B cell (primary cell): ENCODE results near the gene PDLIM5. TPM values are rescaled to one million over a fixed set of nuclear protein-coding genes. Genes with fewer than 3 reads are reported as not detected.

Experiments used
- ATAC-seq: fragments of 200-7000 bp; cut with Tn5 transposase; one replicate; pipeline ENCODE4 v1.10.0; 2021; ENCODE audit warnings: low read depth, mild to moderate bottlenecking, moderate number of reproducible peaks, moderate library complexity
- CTCF ChIA-PET: fragments of 350-600 bp; sonication (Branson Sonifier 250); formaldehyde crosslinking; loops from one replicate; lab custom pipeline; 2021; ENCODE audit warnings: antibody characterized with exemption, inconsistent platforms; lab: Charles Lee
- POLR2A ChIA-PET: fragments of 350-600 bp; sonication (Branson Sonifier 250); formaldehyde crosslinking; loops from one replicate; lab custom pipeline; 2021; ENCODE audit warnings: antibody characterized with exemption; lab: Charles Lee
- DNase-seq: peaks from one replicate; pipeline ENCODE4 v3.0.0; 2013
- H2AFZ ChIP-seq: 2 replicates; pipeline ENCODE4 v1.6.1; 2012; ENCODE audit warnings: mild to moderate bottlenecking, low read depth, low read length; ENCODE audit not compliant: insufficient read depth, poor library complexity, severe bottlenecking
- H3K27ac ChIP-seq, 2 donors: 1 replicate in 1 of 2; 2 replicates in 1 of 2; pipeline ENCODE4 v1.5.1; 2012 to 2013; ENCODE audit warnings: low read length in 2 of 2, mild to moderate bottlenecking in 2 of 2, moderate library complexity in 1 of 2
- H3K27me3 ChIP-seq, 4 experiments: fragments of 200-600 bp in 1 of 4; sonication (generic) in 1 of 4; replicated peaks in 1 of 4; 1 replicate in 2 of 4; 2 replicates in 2 of 4; pipeline versions ENCODE4 v1.6.1 to v1.7.0; 2013 to 2016; ENCODE audit warnings: low read length in 3 of 4, mild to moderate bottlenecking in 2 of 4, mixed read lengths in 1 of 4, moderate library complexity in 1 of 4; ENCODE audit not compliant: insufficient read depth in 4 of 4, control insufficient read depth in 3 of 4; ENCODE audit errors: control extremely low read depth in 1 of 4
- H3K36me3 ChIP-seq, 2 experiments: replicated peaks in 1 of 2; 1 replicate in 1 of 2; 2 replicates in 1 of 2; pipeline versions ENCODE4 v1.6.1 to v1.7.1; 2013; ENCODE audit warnings: low read length in 1 of 2; ENCODE audit not compliant: insufficient read depth in 2 of 2, control insufficient read depth in 1 of 2; ENCODE audit errors: control extremely low read depth in 1 of 2, extremely low read depth in 1 of 2
- H3K4me1 ChIP-seq, 2 donors: fragments of 200-600 bp in 1 of 2; sonication (generic) in 1 of 2; 1 replicate in 1 of 2; 2 replicates in 1 of 2; pipeline versions ENCODE4 v1.5.1 to v1.6.1; 2013 to 2017; ENCODE audit warnings: low read length in 2 of 2; ENCODE audit not compliant: control insufficient read depth in 2 of 2, insufficient read depth in 2 of 2
- H3K4me2 ChIP-seq: replicated peaks from 2 replicates; pipeline ENCODE3; 2012; ENCODE audit warnings: mild to moderate bottlenecking, low read depth, low read length; ENCODE audit not compliant: poor library complexity, severe bottlenecking
- H3K4me3 ChIP-seq, 5 experiments: fragments of 200-600 bp in 1 of 5; sonication (generic) in 1 of 5; 1 replicate in 3 of 5; 2 replicates in 2 of 5; pipeline versions ENCODE4 v1.5.1 to v1.7.0; 2011 to 2016; ENCODE audit warnings: low read length in 4 of 5, mild to moderate bottlenecking in 4 of 5, low read depth in 2 of 5, control low read depth in 1 of 5, moderate library complexity in 1 of 5; ENCODE audit not compliant: insufficient read depth in 1 of 5; ENCODE audit errors: control extremely low read depth in 1 of 5, extremely low read depth in 1 of 5
- H3K79me2 ChIP-seq: fragments of 200-600 bp; sonication (generic); one replicate; pipeline ENCODE4 v1.6.0; 2016; ENCODE audit warnings: low read length; ENCODE audit not compliant: control insufficient read depth, insufficient read depth
- H3K9ac ChIP-seq: fragments of 200-600 bp; sonication (generic); 2 replicates; pipeline ENCODE4 v1.6.1; 2017; ENCODE audit warnings: mild to moderate bottlenecking, low read length, moderate library complexity
- H3K9me3 ChIP-seq, 3 donors: one replicate each; pipeline versions ENCODE4 v1.6.1 to v1.7.1; 2013; ENCODE audit warnings: low read length in 2 of 3; ENCODE audit not compliant: control insufficient read depth in 2 of 3, insufficient read depth in 1 of 3; ENCODE audit errors: control extremely low read depth in 1 of 3
- H4K20me1 ChIP-seq: 2 replicates; pipeline ENCODE4 v1.6.0; 2012; ENCODE audit warnings: mild to moderate bottlenecking, low read length; ENCODE audit not compliant: insufficient read depth, control insufficient read depth, poor library complexity, severe bottlenecking
- H3K27ac Mint-ChIP-seq: one replicate; pipeline ENCODE4 v1.8.0; 2021; ENCODE audit warnings: mixed read lengths
- H3K27me3 Mint-ChIP-seq: one replicate; pipeline ENCODE4 v1.8.0; 2021; ENCODE audit warnings: mixed read lengths
- H3K4me1 Mint-ChIP-seq: one replicate; pipeline ENCODE4 v1.8.0; 2021; ENCODE audit warnings: mixed read lengths
- H3K4me3 Mint-ChIP-seq: one replicate; pipeline ENCODE4 v1.8.0; 2021; ENCODE audit warnings: mixed read lengths
- H3K9me3 Mint-ChIP-seq: one replicate; pipeline ENCODE4 v1.8.0; 2022; ENCODE audit warnings: mixed read lengths; ENCODE audit not compliant: insufficient read depth
- EZH2 ChIP-seq: IDR thresholded peaks from 2 replicates; pipeline ENCODE4 v1.6.1; 2012; ENCODE audit warnings: borderline replicate concordance, low read depth, mild to moderate bottlenecking, moderate library complexity, low read length; ENCODE audit not compliant: insufficient read depth, poor library complexity, severe bottlenecking
- WGBS: methylation state at CpG from one replicate; pipeline ENCODE4 v1.1.5; 2013; ENCODE audit warnings: missing lambda C conversion rate; ENCODE audit not compliant: insufficient coverage; 5-methylcytosine and 5-hydroxymethylcytosine counted together
- intact Hi-C: fragments of 100-400 bp; cut with micrococcal nuclease; formaldehyde crosslinking; loops from one replicate; pipeline ENCODE4 v1.10.0; 2022
- polyA plus RNA-seq: library from polyadenylated mRNA; depleted of rRNA; stranded (reverse); fragments of >200 nt; gene quantifications from 2 replicates; pipeline ENCODE4 v1.2.3, GENCODE V29; 2012
- total RNA-seq, 2 donors: library from RNA; stranded (reverse); fragments of 120-200 nt in 1 of 2; gene quantifications; 1 replicate in 1 of 2; 2 replicates in 1 of 2; pipeline versions ENCODE4 v1.2.3 to v1.2.4, GENCODE V29; 2013 to 2022
- TF ChIP-seq, protein P1 (sequence below): fragments of 200-600 bp; IDR thresholded peaks from one replicate; pipeline ENCODE4 v1.8.0; 2022; ENCODE audit warnings: antibody characterized with exemption, mild to moderate bottlenecking

Gene PDLIM5
- total and polyA plus RNA-seq, 2 donors (not counting 1 experiment from before 2014, with no cell fraction given) = 24.0 to 30.2 TPM

DNA sequence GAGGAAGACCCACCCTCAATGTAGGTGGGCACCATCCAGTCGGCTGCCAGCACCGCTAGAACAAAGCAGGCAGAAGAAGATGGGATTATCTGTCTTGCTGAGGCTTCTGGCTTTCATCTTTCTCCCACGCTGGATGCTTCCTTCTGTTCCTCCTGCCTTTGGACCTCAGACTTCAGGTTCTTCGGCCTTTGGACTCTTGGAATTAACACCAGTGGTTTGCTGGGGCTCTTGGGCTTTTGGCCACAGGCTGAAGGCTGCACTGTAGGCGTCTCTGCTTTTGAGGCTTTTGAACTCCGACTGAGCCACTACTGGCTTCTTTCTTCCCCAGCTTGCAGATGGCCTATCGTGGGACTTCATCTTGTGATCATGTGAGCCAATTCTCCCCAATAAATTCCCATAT lies 55.1 kb downstream of the PDLIM5 start:
- no peaks in the 10 kb centered on the region for H3K27me3 Mint-ChIP-seq
- peaks cover 3% of the 10 kb centered on the region for H3K9me3 Mint-ChIP-seq
- Histone ChIP-seq H3K79me2 (no peaks in the 10 kb centered on the region), H3K4me3 (no peak overlapping the region), H3K4me2 (no peak overlapping the region), H2AFZ (no peak overlapping the region), H3K9ac (no peak overlapping the region), H3K27me3 (no peaks in the 10 kb centered on the region), H4K20me1 (no peaks in the 10 kb centered on the region), H3K36me3 (no peaks in the 10 kb centered on the region), H3K9me3 (no peaks in the 10 kb centered on the region), H3K4me1 (no peaks in the 10 kb centered on the region), H3K27ac (no peak overlapping the region)
- H3K4me3 Mint-ChIP-seq = no peak overlapping the region
- no peak for DNase-seq
- no peak for ATAC-seq
- TF ChIP-seq, protein P1, sequence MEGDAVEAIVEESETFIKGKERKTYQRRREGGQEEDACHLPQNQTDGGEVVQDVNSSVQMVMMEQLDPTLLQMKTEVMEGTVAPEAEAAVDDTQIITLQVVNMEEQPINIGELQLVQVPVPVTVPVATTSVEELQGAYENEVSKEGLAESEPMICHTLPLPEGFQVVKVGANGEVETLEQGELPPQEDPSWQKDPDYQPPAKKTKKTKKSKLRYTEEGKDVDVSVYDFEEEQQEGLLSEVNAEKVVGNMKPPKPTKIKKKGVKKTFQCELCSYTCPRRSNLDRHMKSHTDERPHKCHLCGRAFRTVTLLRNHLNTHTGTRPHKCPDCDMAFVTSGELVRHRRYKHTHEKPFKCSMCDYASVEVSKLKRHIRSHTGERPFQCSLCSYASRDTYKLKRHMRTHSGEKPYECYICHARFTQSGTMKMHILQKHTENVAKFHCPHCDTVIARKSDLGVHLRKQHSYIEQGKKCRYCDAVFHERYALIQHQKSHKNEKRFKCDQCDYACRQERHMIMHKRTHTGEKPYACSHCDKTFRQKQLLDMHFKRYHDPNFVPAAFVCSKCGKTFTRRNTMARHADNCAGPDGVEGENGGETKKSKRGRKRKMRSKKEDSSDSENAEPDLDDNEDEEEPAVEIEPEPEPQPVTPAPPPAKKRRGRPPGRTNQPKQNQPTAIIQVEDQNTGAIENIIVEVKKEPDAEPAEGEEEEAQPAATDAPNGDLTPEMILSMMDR = no peak
- TF ChIP-seq EZH2 = no peak
- H3K4me1 Mint-ChIP-seq = no peaks in the 10 kb centered on the region
- intact Hi-C loops = no loop called here
- ChIA-PET POLR2A (no interaction called here), CTCF (no interaction called here)
- 98% methylated on average over 5 of the region's 7 CpGs for WGBS
- H3K27ac Mint-ChIP-seq = no peak overlapping the region

DNA sequence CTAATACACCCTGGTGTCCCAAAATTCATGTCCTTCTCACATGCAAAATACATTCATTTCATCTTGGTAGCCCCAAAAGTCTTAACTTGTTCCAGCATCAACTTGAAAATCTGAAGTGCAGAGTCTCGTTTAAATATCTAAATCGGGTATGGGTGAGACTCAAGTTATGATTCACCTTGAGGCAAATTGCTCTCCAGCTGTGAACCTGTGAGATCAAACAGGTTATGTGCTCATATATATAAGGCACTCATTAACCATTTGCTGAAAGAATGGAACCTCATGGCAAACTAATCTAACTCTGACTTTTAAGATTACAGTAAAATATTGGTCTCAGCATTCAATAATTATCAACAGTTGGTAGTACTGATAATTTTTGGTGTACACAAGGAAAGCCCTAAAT lies 55.5 kb downstream of the PDLIM5 start:
- no peak overlapping the region for H3K27ac Mint-ChIP-seq
- Histone ChIP-seq H3K27ac (no peak overlapping the region), H3K9ac (no peak overlapping the region), H4K20me1 (no peaks in the 10 kb centered on the region), H3K4me2 (no peak overlapping the region), H3K36me3 (no peaks in the 10 kb centered on the region), H3K4me3 (no peak overlapping the region), H3K79me2 (no peaks in the 10 kb centered on the region), H3K4me1 (no peaks in the 10 kb centered on the region), H3K9me3 (no peaks in the 10 kb centered on the region), H3K27me3 (no peaks in the 10 kb centered on the region), H2AFZ (no peak overlapping the region)
- ChIA-PET CTCF (no interaction called here), POLR2A (no interaction called here)
- peaks cover 3% of the 10 kb centered on the region for H3K9me3 Mint-ChIP-seq
- intact Hi-C loops = no loop called here
- 85% methylated on average over 2 of the region's 2 CpGs for WGBS
- ATAC-seq (no peak), DNase-seq (no peak)
- TF ChIP-seq, protein P1 = no peak
- TF ChIP-seq EZH2 = no peak
- H3K4me3 Mint-ChIP-seq = no peak overlapping the region
- no peaks in the 10 kb centered on the region for H3K27me3 Mint-ChIP-seq
- no peaks in the 10 kb centered on the region for H3K4me1 Mint-ChIP-seq
